ENCODE data around the gene ENKD1.

Gene ENKD1

GRCh38 chr16:67676939-67677338 lies 10.4 kb upstream of the ENKD1 start:
- TF ChIP-seq POLR2A (IDR thresholded peaks at IDR 0.05; ENCODE audit: extremely low read depth, insufficient read length): no peak
- TF ChIP-seq, protein P1, sequence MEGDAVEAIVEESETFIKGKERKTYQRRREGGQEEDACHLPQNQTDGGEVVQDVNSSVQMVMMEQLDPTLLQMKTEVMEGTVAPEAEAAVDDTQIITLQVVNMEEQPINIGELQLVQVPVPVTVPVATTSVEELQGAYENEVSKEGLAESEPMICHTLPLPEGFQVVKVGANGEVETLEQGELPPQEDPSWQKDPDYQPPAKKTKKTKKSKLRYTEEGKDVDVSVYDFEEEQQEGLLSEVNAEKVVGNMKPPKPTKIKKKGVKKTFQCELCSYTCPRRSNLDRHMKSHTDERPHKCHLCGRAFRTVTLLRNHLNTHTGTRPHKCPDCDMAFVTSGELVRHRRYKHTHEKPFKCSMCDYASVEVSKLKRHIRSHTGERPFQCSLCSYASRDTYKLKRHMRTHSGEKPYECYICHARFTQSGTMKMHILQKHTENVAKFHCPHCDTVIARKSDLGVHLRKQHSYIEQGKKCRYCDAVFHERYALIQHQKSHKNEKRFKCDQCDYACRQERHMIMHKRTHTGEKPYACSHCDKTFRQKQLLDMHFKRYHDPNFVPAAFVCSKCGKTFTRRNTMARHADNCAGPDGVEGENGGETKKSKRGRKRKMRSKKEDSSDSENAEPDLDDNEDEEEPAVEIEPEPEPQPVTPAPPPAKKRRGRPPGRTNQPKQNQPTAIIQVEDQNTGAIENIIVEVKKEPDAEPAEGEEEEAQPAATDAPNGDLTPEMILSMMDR (IDR thresholded peaks at IDR 0.05; ENCODE audit: low read depth, low read length): no peak
- TF ChIP-seq MYC (IDR thresholded peaks at IDR 0.05; ENCODE audit: low read depth, low read length): no peak
- TF ChIP-seq MAX (IDR thresholded peaks at IDR 0.05; ENCODE audit: low read depth, low read length): no peak
- DNase-seq (ENCODE audit: low read depth): no peak
- no peak overlapping the region for H3K4me3 ChIP-seq (ENCODE audit: low read depth, low read length)

DNA sequence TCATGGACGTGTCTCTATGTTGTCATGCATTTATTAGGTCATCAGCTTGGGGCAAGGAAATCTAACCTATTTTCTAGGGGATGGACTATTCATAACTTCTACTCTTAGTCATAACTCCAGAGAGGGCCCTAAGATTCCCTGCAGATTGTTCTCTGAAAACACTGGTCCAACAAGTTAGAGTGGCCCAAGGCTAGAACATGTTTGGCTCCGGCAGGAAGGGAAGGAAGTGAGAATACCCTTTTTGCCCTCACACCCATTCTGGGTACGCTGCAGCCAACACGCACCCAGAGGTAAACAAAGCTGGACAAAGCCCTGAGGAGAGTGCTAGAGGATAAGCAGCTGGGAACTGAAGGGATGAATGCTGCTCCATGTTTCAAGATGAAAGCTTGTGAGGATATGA lies 10.0 kb upstream of the ENKD1 start:
- DNase-seq (ENCODE audit: low read depth): no peak
- H3K4me3 ChIP-seq (ENCODE audit: low read depth, low read length): no peak overlapping the region
- TF ChIP-seq, protein P1 (IDR thresholded peaks at IDR 0.05; ENCODE audit: low read depth, low read length): no peak
- TF ChIP-seq POLR2A (IDR thresholded peaks at IDR 0.05; ENCODE audit: extremely low read depth, insufficient read length): no peak
- TF ChIP-seq MYC (IDR thresholded peaks at IDR 0.05; ENCODE audit: low read depth, low read length): no peak
- no peak for TF ChIP-seq MAX (IDR thresholded peaks at IDR 0.05; ENCODE audit: low read depth, low read length)

DNA sequence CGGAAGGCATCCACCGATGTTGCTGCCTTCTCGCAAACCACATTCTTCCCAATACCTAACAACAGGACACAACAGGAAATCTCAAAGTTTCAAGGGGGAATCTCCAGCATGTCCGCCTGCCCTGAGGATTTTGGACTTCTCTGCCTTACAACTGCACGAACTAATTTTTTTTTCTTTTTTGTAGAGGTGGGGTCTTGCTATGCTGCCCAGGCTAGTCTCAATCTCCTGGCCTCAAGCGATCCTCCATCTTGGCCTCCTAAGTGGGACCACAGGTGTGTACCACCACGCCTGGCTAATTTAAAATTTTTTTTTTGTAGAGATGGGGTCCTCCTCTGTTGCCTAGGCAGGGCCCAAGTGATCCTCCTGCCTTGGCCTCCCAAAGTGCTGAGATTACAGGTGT lies 9.4 kb upstream of the ENKD1 start:
- H3K4me3 ChIP-seq (ENCODE audit: low read depth, low read length): no peak overlapping the region
- DNase-seq (ENCODE audit: low read depth): no peak
- TF ChIP-seq POLR2A (IDR thresholded peaks at IDR 0.05; ENCODE audit: extremely low read depth, insufficient read length) (no peak), MYC (IDR thresholded peaks at IDR 0.05; ENCODE audit: low read depth, low read length) (no peak), MAX (IDR thresholded peaks at IDR 0.05; ENCODE audit: low read depth, low read length) (no peak)
- TF ChIP-seq, protein P1 (IDR thresholded peaks at IDR 0.05; ENCODE audit: low read depth, low read length): no peak

- DNase-seq (ENCODE audit: low read depth): no peak
- TF ChIP-seq POLR2A (IDR thresholded peaks at IDR 0.05; ENCODE audit: extremely low read depth, insufficient read length) (no peak), MAX (IDR thresholded peaks at IDR 0.05; ENCODE audit: low read depth, low read length) (no peak), MYC (IDR thresholded peaks at IDR 0.05; ENCODE audit: low read depth, low read length) (no peak)
- TF ChIP-seq, protein P1 (IDR thresholded peaks at IDR 0.05; ENCODE audit: low read depth, low read length): no peak
- H3K4me3 ChIP-seq (ENCODE audit: low read depth, low read length): no peak overlapping the region
Measured at GRCh38 chr16:67675579-67675935, 9.0 kb upstream of the ENKD1 start.

DNA sequence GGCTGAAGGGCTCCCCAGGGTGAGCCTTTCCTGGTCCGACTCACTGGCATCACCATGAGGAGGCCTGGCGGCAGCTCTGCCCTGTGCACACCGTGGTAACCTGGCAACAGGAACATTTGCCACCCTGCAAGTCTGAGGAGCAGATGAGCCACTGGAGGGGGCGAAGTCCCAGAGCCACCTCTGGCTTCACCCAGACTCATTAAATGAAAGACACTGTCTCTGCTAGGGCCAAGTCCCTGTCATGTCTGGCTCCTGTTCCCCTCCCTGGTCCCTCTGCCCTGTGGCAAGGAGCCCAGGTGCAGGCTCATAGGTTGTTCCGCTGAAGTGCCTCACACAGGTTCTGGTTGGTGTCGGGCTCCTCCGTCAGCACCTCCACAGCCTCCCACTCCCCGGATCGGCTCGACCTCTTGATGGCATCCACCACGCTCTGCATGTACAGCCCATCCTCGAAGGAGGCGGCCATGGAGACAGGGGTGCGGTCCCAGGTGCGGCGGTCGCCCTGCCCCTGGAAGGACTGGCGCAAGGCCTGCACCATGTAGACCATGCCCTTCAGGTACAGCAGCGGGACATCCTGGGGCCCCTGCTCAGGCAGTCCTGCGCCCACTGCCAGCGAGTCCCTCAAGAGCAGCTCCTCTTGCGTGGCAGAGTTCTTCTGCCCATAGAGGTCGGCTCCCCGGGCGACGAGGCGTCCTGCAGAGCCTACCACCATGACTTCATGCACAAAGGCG lies 8.5 kb upstream of the ENKD1 start:
- no peak for DNase-seq (ENCODE audit: low read depth)
- no peak overlapping the region for H3K4me3 ChIP-seq (ENCODE audit: low read depth, low read length)
- TF ChIP-seq, protein P1 (IDR thresholded peaks at IDR 0.05; ENCODE audit: low read depth, low read length): no peak
- TF ChIP-seq MAX (IDR thresholded peaks at IDR 0.05; ENCODE audit: low read depth, low read length): no peak
- no peak for TF ChIP-seq POLR2A (IDR thresholded peaks at IDR 0.05; ENCODE audit: extremely low read depth, insufficient read length)
- no peak for TF ChIP-seq MYC (IDR thresholded peaks at IDR 0.05; ENCODE audit: low read depth, low read length)

Data from NB4 (cell line).